PFSK-1 (cell line): ENCODE data around the gene DST.

ENCODE experiments used
- FOXP2 ChIP-seq: optimal IDR thresholded peaks from 2 replicates; pipeline ENCODE3; 2011; ENCODE audit warnings: borderline replicate concordance, control low read depth, inconsistent platforms; ENCODE audit not compliant: insufficient read depth; ENCODE audit errors: extremely low read length, extremely low read depth
- POLR2AphosphoS5 ChIP-seq: IDR thresholded peaks from 2 replicates; pipeline ENCODE4 v1.6.1; 2012; ENCODE audit warnings: low read depth, mild to moderate bottlenecking, control low read depth, low read length, moderate library complexity
- SIN3A ChIP-seq: IDR thresholded peaks from 2 replicates; pipeline ENCODE4 v1.6.1; 2012; ENCODE audit warnings: mild to moderate bottlenecking, low read length, moderate library complexity, borderline replicate concordance; ENCODE audit not compliant: insufficient read depth
- TAF1 ChIP-seq: IDR thresholded peaks from 2 replicates; pipeline ENCODE4 v1.6.1; 2012; ENCODE audit warnings: low read length, control low read depth, borderline replicate concordance; ENCODE audit not compliant: insufficient read depth
- TF ChIP-seq, protein P1 (sequence below), 2 experiments: IDR thresholded peaks; 2 replicates each; pipeline versions ENCODE4 v1.6.1 to v1.8.0; 2011 to 2012; ENCODE audit warnings: low read depth in 2 of 2, low read length in 2 of 2, control low read depth in 1 of 2, inconsistent platforms in 1 of 2, mild to moderate bottlenecking in 1 of 2, moderate library complexity in 1 of 2; ENCODE audit not compliant: insufficient read depth in 1 of 2

The DST gene

DNA sequence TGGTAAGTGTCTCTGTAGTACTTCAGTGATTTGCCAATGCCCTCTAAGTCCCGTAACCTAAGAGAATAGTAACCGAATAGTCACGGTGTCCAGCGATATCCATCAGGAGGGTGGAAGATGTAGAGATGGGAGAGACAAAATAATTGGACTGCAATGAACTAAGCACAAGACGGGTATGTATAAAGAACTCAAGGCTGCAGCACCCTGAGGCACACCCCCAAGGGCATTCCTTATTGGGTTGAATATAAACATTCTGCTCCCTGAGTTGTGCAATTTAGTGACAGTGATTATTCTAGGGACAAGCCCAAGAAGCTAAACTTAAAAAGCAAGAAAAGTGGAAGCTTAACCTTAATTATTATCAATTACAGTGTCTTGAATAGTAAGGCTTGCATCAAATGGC is 14.6 kb downstream of the DST start:
- no peak for TF ChIP-seq FOXP2
- TF ChIP-seq, protein P1, sequence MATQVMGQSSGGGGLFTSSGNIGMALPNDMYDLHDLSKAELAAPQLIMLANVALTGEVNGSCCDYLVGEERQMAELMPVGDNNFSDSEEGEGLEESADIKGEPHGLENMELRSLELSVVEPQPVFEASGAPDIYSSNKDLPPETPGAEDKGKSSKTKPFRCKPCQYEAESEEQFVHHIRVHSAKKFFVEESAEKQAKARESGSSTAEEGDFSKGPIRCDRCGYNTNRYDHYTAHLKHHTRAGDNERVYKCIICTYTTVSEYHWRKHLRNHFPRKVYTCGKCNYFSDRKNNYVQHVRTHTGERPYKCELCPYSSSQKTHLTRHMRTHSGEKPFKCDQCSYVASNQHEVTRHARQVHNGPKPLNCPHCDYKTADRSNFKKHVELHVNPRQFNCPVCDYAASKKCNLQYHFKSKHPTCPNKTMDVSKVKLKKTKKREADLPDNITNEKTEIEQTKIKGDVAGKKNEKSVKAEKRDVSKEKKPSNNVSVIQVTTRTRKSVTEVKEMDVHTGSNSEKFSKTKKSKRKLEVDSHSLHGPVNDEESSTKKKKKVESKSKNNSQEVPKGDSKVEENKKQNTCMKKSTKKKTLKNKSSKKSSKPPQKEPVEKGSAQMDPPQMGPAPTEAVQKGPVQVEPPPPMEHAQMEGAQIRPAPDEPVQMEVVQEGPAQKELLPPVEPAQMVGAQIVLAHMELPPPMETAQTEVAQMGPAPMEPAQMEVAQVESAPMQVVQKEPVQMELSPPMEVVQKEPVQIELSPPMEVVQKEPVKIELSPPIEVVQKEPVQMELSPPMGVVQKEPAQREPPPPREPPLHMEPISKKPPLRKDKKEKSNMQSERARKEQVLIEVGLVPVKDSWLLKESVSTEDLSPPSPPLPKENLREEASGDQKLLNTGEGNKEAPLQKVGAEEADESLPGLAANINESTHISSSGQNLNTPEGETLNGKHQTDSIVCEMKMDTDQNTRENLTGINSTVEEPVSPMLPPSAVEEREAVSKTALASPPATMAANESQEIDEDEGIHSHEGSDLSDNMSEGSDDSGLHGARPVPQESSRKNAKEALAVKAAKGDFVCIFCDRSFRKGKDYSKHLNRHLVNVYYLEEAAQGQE (IDR thresholded peaks at IDR 0.05; ENCODE audit: insufficient read depth in 1 of 2, low read depth in 2 of 2, low read length in 2 of 2): no peak
- TF ChIP-seq SIN3A: no peak
- no peak for TF ChIP-seq TAF1
- no peak for TF ChIP-seq POLR2AphosphoS5

DNA sequence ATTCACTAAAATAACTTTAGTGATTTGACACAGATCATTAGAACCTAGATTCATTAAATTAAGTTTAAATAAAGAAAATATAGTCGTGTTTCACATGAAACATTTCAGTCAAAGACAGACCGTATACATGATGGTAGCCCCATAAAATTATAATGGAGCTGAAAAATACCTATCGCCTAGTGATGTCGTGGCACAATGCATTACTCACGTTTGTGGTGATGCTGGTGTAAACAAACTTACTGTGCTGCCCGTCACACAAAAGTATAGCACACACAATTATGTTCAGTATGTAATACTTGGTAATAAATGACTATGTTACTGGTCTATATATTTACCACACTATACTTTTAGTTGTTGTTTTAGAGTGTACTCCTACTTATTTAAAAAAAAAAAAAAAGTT is 17.3 kb downstream of the DST start:
- TF ChIP-seq, protein P1 (IDR thresholded peaks at IDR 0.05; ENCODE audit: insufficient read depth in 1 of 2, low read depth in 2 of 2, low read length in 2 of 2): no peak

DNA sequence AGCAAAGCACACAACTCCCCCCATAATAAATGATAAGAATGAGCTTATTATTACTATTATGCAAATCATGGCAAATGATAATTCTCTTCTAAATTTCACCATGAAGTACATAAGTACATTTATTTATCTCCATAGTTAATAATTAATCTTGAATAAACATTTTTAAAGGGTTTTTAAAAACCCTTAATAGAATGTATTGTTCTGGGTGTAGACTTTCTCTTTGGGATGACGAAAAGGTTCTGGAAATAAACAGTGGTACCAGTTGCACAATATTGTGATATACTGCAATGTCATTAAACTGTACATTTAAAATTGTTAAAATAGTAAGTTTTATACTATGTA is 18.0 kb downstream of the DST start:
- TF ChIP-seq TAF1 (no peak), FOXP2 (no peak), SIN3A (no peak), POLR2AphosphoS5 (no peak)
- TF ChIP-seq, protein P1 (IDR thresholded peaks at IDR 0.05; ENCODE audit: insufficient read depth in 1 of 2, low read depth in 2 of 2, low read length in 2 of 2): no peak

DNA sequence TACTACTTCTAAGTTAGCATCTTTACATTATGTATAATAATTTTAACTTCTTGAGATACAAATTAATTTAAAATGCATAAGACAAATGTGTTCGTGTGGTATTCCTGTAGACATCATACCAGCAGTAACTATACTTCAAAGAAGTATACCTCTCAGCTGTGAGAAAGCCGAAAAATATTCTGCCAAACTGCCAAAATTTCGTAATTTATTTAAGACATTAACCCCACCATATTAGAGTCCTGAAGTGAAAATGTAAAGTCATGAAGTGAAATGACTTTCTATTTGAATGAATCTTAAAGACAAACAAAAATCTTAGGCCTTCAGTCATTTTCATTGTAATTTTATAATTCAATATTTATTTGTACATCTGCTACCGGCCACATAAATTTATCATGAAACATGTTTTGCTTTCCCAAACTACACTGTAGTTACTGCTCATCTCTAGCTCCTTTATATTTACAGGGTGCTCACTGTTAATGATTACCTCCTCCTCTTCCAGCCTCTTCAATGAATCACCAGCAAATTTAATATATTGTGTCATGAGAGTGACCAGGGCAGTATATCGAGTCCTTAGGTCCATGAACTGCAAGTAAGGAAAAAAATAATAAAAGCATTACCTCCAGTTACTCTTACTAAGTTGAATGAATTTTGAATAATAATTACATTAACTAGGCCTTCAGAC is 18.5 kb downstream of the DST start:
- no peak for TF ChIP-seq FOXP2
- TF ChIP-seq TAF1: no peak
- TF ChIP-seq SIN3A: no peak
- TF ChIP-seq, protein P1 (IDR thresholded peaks at IDR 0.05; ENCODE audit: insufficient read depth in 1 of 2, low read depth in 2 of 2, low read length in 2 of 2): no peak
- no peak for TF ChIP-seq POLR2AphosphoS5

DNA sequence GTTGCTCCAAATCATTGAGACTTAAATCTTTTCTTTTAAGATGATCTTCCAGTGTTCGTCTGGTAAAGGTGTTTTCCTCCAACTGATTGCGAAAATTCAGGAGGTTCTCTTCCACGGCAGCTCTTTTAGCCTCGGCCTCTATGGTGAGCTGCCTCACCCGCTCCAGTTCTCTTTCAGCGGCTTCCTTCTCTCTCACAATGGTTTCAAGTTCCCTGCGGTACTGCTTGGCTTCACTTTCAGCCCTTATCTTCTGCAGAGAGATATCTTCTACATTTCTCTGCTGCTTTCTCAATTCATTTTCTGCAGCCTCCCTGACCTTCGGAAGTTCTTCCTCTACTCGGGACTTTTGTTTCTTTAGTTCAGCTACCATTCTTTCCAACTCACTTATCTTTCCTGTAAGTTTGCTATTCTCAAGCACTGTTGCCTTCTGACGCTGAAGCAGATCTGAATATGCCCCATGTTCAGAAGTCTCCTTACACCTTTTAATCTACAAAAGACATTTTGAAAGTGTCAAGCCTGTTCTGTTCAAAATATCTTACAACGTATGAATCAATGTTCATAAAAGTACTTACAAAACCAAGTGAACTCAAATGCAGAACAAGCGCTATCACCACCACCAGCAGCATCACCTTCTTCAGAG is 22.3 kb downstream of the DST start:
- TF ChIP-seq, protein P1 (IDR thresholded peaks at IDR 0.05; ENCODE audit: insufficient read depth in 1 of 2, low read depth in 2 of 2, low read length in 2 of 2): no peak
- TF ChIP-seq TAF1: no peak
- no peak for TF ChIP-seq SIN3A
- TF ChIP-seq FOXP2: no peak
- TF ChIP-seq POLR2AphosphoS5: no peak
